SH-SY5Y (cell line): ENCODE data around the gene GRAMD1B.

Experiments used
- GATA2 ChIP-seq: IDR thresholded peaks from 2 replicates; pipeline ENCODE4 v1.6.1; 2011; ENCODE audit warnings: mild to moderate bottlenecking, low read depth, low read length
- GATA3 ChIP-seq: IDR thresholded peaks from 2 replicates; pipeline ENCODE4 v1.6.1; 2011; ENCODE audit warnings: low read depth, mild to moderate bottlenecking, low read length, moderate library complexity

GRAMD1B gene

GRCh38 chr11:123426789-123427188 is 3.3 kb upstream of the GRAMD1B start:
- TF ChIP-seq GATA2: no peak
- TF ChIP-seq GATA3: no peak

GRCh38 chr11:123427405-123427804 is 2.7 kb upstream of the GRAMD1B start:
- no peak for TF ChIP-seq GATA3
- no peak for TF ChIP-seq GATA2

DNA sequence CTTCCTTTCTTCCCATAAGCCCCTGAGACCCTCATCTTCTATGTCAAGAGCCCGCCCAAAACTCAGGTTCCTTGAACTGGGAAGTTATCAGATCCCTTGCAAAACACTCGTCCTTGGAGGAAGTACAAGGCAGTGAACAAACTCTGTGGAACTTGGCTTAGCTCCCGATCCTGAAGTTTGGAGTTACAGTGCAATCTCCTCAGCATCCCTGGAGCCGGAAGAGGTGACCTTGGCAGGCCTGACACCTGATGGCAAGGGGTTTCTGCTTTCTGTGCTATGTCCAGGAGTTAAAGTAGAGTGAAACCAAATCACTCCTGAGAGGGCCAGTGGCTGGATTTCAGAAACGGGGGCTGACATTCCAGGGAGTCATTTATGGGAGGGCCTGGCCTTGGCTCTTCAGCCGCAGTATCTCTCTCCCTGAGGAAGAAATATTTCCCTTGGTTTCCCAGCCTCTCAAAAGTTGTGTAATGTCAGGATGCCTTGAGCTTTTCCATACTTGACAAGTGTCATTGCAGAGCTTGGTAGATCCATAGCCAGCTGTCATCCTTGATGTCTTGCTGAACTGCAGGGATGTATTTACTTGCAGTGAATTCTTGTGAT is 1.9 kb upstream of the GRAMD1B start:
- TF ChIP-seq GATA3 (no peak), GATA2 (no peak)

GRCh38 chr11:123429336-123429735 is 733 bp upstream of the GRAMD1B start:
- TF ChIP-seq GATA2 (no peak), GATA3 (no peak)

- TF ChIP-seq GATA2: no peak
- TF ChIP-seq GATA3: no peak
Observed at GRCh38 chr11:123430721-123431497, 840 bp downstream of the GRAMD1B start.

DNA sequence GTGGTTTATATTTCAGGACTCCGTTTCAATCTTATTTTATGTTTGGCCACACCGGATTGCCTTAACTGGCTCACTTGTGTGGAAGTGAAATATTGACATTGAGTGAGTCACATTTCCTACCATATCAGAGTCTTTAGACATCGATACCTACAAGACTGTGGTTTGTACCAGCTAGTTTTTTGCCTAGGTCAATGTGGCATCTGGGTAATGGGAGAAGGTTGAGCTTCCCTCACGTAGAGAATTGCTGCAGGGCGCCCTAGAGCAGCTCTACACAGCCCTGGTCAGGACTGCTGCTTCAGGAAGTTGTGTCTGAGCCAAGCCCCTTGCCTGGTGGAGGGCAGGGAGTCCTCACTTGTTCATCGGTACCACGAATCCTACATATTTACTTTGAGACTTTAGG is 1.6 kb downstream of the GRAMD1B start:
- no peak for TF ChIP-seq GATA2
- TF ChIP-seq GATA3: no peak

DNA sequence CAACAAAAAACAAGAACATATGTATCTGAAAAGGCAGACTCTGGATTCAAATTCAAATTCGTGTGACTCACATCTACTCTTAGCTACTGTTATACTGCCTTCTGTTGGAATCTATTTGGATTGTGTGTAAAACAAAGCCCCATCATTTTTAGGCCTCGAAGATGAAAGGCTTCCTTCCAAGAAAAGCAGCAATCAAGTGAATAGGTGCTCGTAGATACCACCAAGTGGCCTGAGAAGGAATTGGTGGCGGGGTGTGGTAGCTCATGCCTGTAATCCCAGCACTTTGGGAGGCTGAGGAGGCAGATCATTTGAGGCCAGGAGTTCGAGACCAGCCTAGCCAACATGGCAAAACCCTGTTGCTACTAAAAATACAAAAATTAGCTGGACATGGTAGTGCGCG is 4.2 kb downstream of the GRAMD1B start:
- TF ChIP-seq GATA3 (no peak), GATA2 (no peak)

DNA sequence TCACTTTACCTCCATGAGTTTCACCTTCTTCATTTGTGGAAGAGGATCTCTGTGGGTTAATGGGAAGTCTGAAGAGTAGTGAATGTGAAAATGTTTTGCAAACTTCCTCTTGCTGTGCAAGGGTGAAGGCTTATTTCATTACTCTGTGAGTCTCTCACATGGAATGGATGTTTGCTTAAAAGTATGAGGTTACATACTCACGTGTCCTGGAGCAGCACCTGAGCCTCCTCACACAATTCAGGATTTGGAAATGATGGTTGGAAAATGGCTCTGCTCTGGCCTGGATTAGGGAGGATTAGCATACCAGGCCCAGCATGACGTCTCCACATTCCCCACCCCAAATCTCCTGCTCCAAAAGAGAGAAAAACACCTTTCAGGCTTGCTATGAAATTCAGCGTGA is 4.8 kb downstream of the GRAMD1B start:
- TF ChIP-seq GATA3: no peak
- TF ChIP-seq GATA2: no peak

GRCh38 chr11:123437236-123437979 is 7.3 kb downstream of the GRAMD1B start:
- no peak for TF ChIP-seq GATA3
- no peak for TF ChIP-seq GATA2

- no peak for TF ChIP-seq GATA3
- no peak for TF ChIP-seq GATA2
Observed at GRCh38 chr11:123438131-123438627, 8.1 kb downstream of the GRAMD1B start.

DNA sequence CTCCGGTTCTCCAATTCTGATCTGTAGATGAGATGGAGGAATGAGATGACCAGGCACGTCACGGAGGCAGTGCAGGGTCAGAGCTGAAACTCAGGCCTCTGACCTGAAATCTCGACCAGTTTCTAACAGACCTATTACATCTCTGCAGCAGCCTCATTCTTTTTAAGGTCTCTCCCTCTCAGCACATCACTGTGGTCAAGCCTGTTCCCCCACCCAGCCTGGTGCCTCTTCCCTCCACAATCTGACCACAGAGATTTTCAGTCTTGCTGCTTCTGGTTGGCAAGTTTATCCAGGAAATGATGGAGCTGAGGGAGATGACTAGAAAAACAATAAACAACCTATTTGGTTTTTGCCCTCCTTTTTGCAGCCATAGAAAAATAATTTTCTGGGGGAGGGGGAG is 9.5 kb downstream of the GRAMD1B start:
- no peak for TF ChIP-seq GATA2

- TF ChIP-seq GATA3 (no peak), GATA2 (no peak)
Observed at GRCh38 chr11:123441161-123441560, 11.1 kb downstream of the GRAMD1B start.

GRCh38 chr11:123443851-123444623 is 14.0 kb downstream of the GRAMD1B start:
- no peak for TF ChIP-seq GATA2
- no peak for TF ChIP-seq GATA3

GRCh38 chr11:123448823-123449222 is 18.8 kb downstream of the GRAMD1B start:
- TF ChIP-seq GATA2 (no peak), GATA3 (no peak)
